ENCODE measurements around the gene ZNF746. TPM values are rescaled to one million over a fixed set of nuclear protein-coding genes. Genes with fewer than 3 reads are reported as not detected.

ZNF746 gene
- total RNA-seq, 1 donor from 2014 or later: 16.7 TPM

- DNase-seq (ENCODE audit: low read depth, low spot score): no peak
Observed at GRCh38 chr7:149490083-149490760, 7.4 kb downstream of the ZNF746 start.

GRCh38 chr7:149489391-149490024 lies 8.1 kb downstream of the ZNF746 start:
- DNase-seq (ENCODE audit: low read depth, low spot score): no peak

- DNase-seq (ENCODE audit: low read depth, low spot score): no peak
Observed at GRCh38 chr7:149479568-149479967, 18.0 kb downstream of the ZNF746 start.

- no peak for DNase-seq (ENCODE audit: low read depth, low spot score)
Observed at GRCh38 chr7:149478754-149479153, 18.9 kb downstream of the ZNF746 start.

GRCh38 chr7:149477494-149478443 lies 19.8 kb downstream of the ZNF746 start:
- DNase-seq (ENCODE audit: low read depth, low spot score): no peak

- no peak for DNase-seq (ENCODE audit: low read depth, low spot score)
Observed at GRCh38 chr7:149476791-149477190, 20.8 kb downstream of the ZNF746 start.

- DNase-seq (ENCODE audit: low read depth, low spot score): no peak
Observed at GRCh38 chr7:149475121-149476045, 22.2 kb downstream of the ZNF746 start.

GRCh38 chr7:149474309-149475120 lies 23.1 kb downstream of the ZNF746 start:
- DNase-seq (ENCODE audit: low read depth, low spot score): no peak

GRCh38 chr7:149473251-149473650 lies 24.4 kb downstream of the ZNF746 start:
- DNase-seq (ENCODE audit: low read depth, low spot score): no peak

GRCh38 chr7:149471289-149471953 lies 26.2 kb downstream of the ZNF746 start:
- DNase-seq (ENCODE audit: low read depth, low spot score): no peak

- no peak for DNase-seq (ENCODE audit: low read depth, low spot score)
Observed at GRCh38 chr7:149469806-149470205, 27.8 kb downstream of the ZNF746 start.

GRCh38 chr7:149468208-149468607 lies 29.4 kb downstream of the ZNF746 start:
- DNase-seq (ENCODE audit: low read depth, low spot score): no peak

GRCh38 chr7:149467321-149467859 lies 30.2 kb downstream of the ZNF746 start:
- no peak for DNase-seq (ENCODE audit: low read depth, low spot score)

GRCh38 chr7:149466364-149466763 lies 31.2 kb downstream of the ZNF746 start:
- DNase-seq (ENCODE audit: low read depth, low spot score): no peak

- no peak for DNase-seq (ENCODE audit: low read depth, low spot score)
Observed at GRCh38 chr7:149463500-149464161, 34.0 kb downstream of the ZNF746 start.

- no peak for DNase-seq (ENCODE audit: low read depth, low spot score)
Observed at GRCh38 chr7:149462101-149462520, 35.5 kb downstream of the ZNF746 start.

- DNase-seq (ENCODE audit: low read depth, low spot score): peak; percentile 57
Observed at GRCh38 chr7:149460493-149461277, 36.9 kb downstream of the ZNF746 start, which contains the start of gene ZNF777. ZNF777 (minus strand) TSS chr7:149461062; CDS start chr7:149456022, 5,040 bp downstream.

All from pulmonary artery endothelial cell (primary cell).